ENCODE data around the gene PM20D1. TPM values are rescaled to one million over a fixed set of nuclear protein-coding genes. Genes with fewer than 3 reads are reported as not detected.

The PM20D1 gene
- polyA plus RNA-seq, 3 donors = not detected

GRCh38 chr1:205809942-205810345 lies 40.0 kb downstream of the PM20D1 start:
- H3K4me1 ChIP-seq (ENCODE audit: control insufficient read depth in 1 of 2, insufficient read depth in 2 of 2, low read length in 2 of 2) = peaks cover 15 to 18% of the 10 kb centered on the region in 2 donors
- H3K27ac ChIP-seq (ENCODE audit: low read depth in 1 of 2, low read length in 2 of 2) = no peak overlapping the region
- peaks cover 24 to 28% (median 26%) of the 10 kb centered on the region in 3 donors for H3K27me3 Mint-ChIP-seq (ENCODE audit: low read depth in 3 of 3)
- H3K9ac ChIP-seq (ENCODE audit: insufficient read depth, low read length, poor library complexity, severe bottlenecking) = no peak overlapping the region
- H4K20me1 ChIP-seq (ENCODE audit: insufficient read depth, low read length) = no peaks in the 10 kb centered on the region
- intact Hi-C loops (cut with micrococcal nuclease) = no loop called here
- TF ChIP-seq CTCF (IDR thresholded peaks at IDR 0.05) = no peak
- peaks cover 0 to 5% (median 0%) of the 10 kb centered on the region in 7 donors for H3K9me3 Mint-ChIP-seq
- peaks cover 28% of the 10 kb centered on the region for H3K4me1 Mint-ChIP-seq
- no peak overlapping the region for H3K4me2 ChIP-seq (replicated peaks; ENCODE audit: extremely low read depth, low read length, poor library complexity, severe bottlenecking)
- no peaks in the 10 kb centered on the region for H3K36me3 ChIP-seq (replicated peaks in 1 of 2; ENCODE audit: control insufficient read depth in 1 of 2, insufficient read depth in 2 of 2, low read length in 2 of 2)
- 96% methylated on average over 12 of the region's 14 CpGs for WGBS (ENCODE audit: insufficient coverage)
- no peak overlapping the region for H2AFZ ChIP-seq (ENCODE audit: insufficient read depth, low read depth, low read length, poor library complexity, severe bottlenecking)
- no peak overlapping the region for H3K27ac Mint-ChIP-seq
- no peaks in the 10 kb centered on the region for H3K9me3 ChIP-seq (replicated peaks in 1 of 2; ENCODE audit: control insufficient read depth in 1 of 2, insufficient read depth in 1 of 2, low read length in 2 of 2)
- peaks cover 0 to 12% of the 10 kb centered on the region in 2 donors for H3K36me3 Mint-ChIP-seq
- no peak overlapping the region for H3K4me3 ChIP-seq (replicated peaks in 1 of 3; ENCODE audit: low read depth in 2 of 3, low read length in 3 of 3)
- H3K27me3 ChIP-seq (ENCODE audit: control insufficient read depth in 2 of 2, insufficient read depth in 2 of 2, low read length in 2 of 2) = peaks cover 10 to 19% of the 10 kb centered on the region in 2 donors
- H3K4me3 Mint-ChIP-seq = no peak overlapping the region
- H3K79me2 ChIP-seq (ENCODE audit: insufficient read depth, low read length) = no peaks in the 10 kb centered on the region
- DNase-seq = no peak

GRCh38 chr1:205809469-205809868 lies 40.5 kb downstream of the PM20D1 start:
- Histone ChIP-seq H4K20me1 (ENCODE audit: insufficient read depth, low read length) (no peaks in the 10 kb centered on the region), H3K9ac (ENCODE audit: insufficient read depth, low read length, poor library complexity, severe bottlenecking) (no peak overlapping the region), H3K27ac (ENCODE audit: low read depth in 1 of 2, low read length in 2 of 2) (no peak overlapping the region), H3K36me3 (replicated peaks in 1 of 2; ENCODE audit: control insufficient read depth in 1 of 2, insufficient read depth in 2 of 2, low read length in 2 of 2) (no peaks in the 10 kb centered on the region), H3K9me3 (replicated peaks in 1 of 2; ENCODE audit: control insufficient read depth in 1 of 2, insufficient read depth in 1 of 2, low read length in 2 of 2) (no peaks in the 10 kb centered on the region), H3K79me2 (ENCODE audit: insufficient read depth, low read length) (no peaks in the 10 kb centered on the region), H3K4me2 (replicated peaks; ENCODE audit: extremely low read depth, low read length, poor library complexity, severe bottlenecking) (no peak overlapping the region), H3K27me3 (ENCODE audit: control insufficient read depth in 2 of 2, insufficient read depth in 2 of 2, low read length in 2 of 2) (peaks cover 7 to 15% of the 10 kb centered on the region in 2 donors), H3K4me1 (ENCODE audit: control insufficient read depth in 1 of 2, insufficient read depth in 2 of 2, low read length in 2 of 2) (peaks cover 15 to 18% of the 10 kb centered on the region in 2 donors), H2AFZ (ENCODE audit: insufficient read depth, low read depth, low read length, poor library complexity, severe bottlenecking) (no peak overlapping the region), H3K4me3 (replicated peaks in 1 of 3; ENCODE audit: low read depth in 2 of 3, low read length in 3 of 3) (no peak overlapping the region)
- peaks cover 0 to 12% of the 10 kb centered on the region in 2 donors for H3K36me3 Mint-ChIP-seq
- TF ChIP-seq CTCF (IDR thresholded peaks at IDR 0.05) = no peak
- DNase-seq = no peak
- peaks cover 20 to 23% (median 21%) of the 10 kb centered on the region in 3 donors for H3K27me3 Mint-ChIP-seq (ENCODE audit: low read depth in 3 of 3)
- H3K4me1 Mint-ChIP-seq = peaks cover 28% of the 10 kb centered on the region
- peaks cover 0 to 5% (median 0%) of the 10 kb centered on the region in 7 donors for H3K9me3 Mint-ChIP-seq
- no peak overlapping the region for H3K27ac Mint-ChIP-seq
- no peak overlapping the region for H3K4me3 Mint-ChIP-seq
- 71% methylated on average over 1 of the region's 3 CpGs for WGBS (ENCODE audit: insufficient coverage)
- intact Hi-C loops (cut with micrococcal nuclease) = no loop called here

Measured in CD14-positive monocyte (primary cell).